GM19438 (cell line): ENCODE measurements around the gene STX18.
A peak's percentile ranks its signal among the peaks of the same experiment; 100 is the strongest.

Source experiments
- ATAC-seq: cut with Tn5 transposase; IDR thresholded peaks from one replicate; pipeline ENCODE4 v1.9.1; 2021; ENCODE audit warnings: low read depth; ENCODE audit not compliant: unreplicated experiment

The STX18 gene

GRCh38 chr4:4455210-4455865, 86.5 kb downstream of the STX18 start:
- peak; percentile 96 for ATAC-seq

GRCh38 chr4:4446434-4446833, 95.4 kb downstream of the STX18 start:
- ATAC-seq, result no peak

GRCh38 chr4:4443821-4444220, 98.0 kb downstream of the STX18 start:
- no peak for ATAC-seq

- no peak for ATAC-seq
Measured at GRCh38 chr4:4440333-4441061, 101.4 kb downstream of the STX18 start.

- ATAC-seq, result no peak
Measured at GRCh38 chr4:4439782-4440181, 102.1 kb downstream of the STX18 start.

DNA sequence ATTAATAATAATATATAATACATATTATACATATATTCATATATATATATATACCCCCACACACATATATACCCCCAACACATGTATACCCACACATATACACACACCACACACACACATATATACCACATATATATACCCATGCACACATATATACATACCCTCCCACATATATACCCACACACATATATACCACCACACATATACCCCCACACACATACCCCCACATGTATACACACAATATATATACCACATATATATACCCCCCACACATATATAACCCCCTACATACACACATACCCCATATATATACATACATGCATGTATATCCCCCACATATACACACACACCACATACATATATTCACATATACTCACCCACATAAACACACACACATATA, 103.0 kb downstream of the STX18 start:
- ATAC-seq, result no peak

- ATAC-seq, result peak; percentile 70
Measured at GRCh38 chr4:4437798-4438470, 103.9 kb downstream of the STX18 start.

GRCh38 chr4:4436244-4436823, 105.5 kb downstream of the STX18 start:
- no peak for ATAC-seq

DNA sequence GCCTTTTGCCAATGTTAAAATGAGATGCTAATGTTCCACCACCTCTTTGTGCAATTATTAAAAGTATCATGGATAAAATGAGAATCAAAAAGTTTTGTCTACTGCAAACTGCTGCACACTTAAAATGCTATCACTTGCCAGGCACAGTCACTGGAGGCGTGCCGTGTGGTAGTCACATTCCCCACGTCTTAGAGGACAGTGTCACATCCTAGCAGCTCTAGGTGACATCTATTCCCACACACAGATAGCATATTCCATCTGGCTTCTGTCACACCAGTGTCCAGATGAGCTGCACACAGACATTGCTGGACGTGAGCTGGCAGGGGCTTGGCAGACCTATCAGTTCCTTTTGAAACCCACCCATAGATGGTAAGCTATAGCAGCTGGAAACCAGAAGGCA, 107.9 kb downstream of the STX18 start:
- no peak for ATAC-seq

DNA sequence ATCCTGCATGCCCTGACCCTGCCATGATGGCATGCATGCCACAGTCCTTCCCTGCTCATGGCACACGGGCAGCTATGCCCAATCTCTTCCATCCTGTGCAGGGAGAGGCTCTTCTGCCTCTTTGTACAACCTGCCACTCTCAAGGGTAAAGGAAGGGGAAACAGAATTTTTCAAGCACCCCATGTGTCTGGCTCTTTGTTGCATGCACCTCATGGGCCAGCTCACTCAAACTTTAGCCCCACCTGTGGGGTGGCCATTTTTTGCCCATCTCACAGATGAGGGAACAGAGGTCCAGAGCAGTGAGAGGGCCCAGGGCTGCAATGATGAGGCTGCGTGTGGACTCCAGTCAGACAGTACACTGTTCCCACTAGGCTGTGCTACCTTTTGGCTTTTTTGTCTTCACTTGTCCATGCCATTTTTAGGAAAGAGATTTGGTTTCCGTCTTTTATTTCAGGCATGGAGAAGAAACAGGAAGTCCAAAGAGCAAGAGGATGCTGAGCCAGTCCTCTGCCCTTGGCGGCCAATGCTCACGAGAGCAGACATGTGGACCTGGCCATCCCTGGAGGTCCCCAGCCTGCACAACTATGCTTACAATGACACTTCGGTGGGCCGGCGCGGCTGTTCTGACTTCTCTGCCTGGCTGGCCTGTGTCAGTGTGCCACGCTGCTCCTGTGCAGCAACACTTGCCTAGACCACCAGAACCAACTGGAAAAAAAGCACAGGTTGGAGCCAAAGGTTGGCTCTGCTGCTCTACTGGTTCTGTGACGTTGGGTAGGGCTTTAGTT, 109.3 kb downstream of the STX18 start:
- no peak for ATAC-seq

- ATAC-seq, result peak; percentile 70
Measured at GRCh38 chr4:4430492-4431195, 111.2 kb downstream of the STX18 start.

GRCh38 chr4:4428966-4429875, 112.6 kb downstream of the STX18 start:
- ATAC-seq, result no peak

- ATAC-seq, result no peak
Measured at GRCh38 chr4:4427886-4428285, 114.0 kb downstream of the STX18 start.

DNA sequence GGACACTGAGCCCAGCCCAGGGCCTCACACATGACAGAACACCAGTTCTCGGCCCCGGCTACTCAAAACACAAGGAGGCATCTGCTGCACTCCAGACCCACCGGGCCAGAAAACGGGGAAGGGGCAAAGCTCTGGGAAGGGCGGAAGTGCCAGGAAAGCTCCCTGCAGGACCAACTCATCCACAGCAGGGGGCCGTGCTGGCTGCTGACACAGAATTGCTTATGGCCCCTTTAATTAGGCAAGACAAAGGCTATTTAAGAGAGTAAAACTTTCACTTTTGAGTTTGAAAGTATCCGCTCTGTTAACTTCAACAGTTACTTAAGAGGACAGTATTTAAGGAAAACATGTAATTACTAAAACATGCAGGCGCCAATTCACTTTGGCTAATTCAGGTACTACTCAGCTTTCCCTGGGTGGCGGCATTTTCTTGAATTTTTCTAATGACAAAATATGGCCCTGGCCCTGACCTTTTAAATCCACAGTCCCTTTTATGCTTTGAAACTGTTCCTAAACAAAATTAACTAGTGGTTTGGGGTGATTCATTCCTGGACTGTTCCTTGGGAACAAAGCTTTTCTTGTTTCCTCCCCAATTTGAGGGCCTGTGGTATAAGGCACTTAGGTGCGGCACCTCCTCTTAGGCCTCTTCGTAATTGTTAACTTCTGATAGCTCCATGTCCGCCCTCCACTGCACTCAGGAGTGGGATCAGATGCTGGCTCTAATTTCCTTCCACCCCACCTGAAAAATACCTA, 114.6 kb downstream of the STX18 start:
- ATAC-seq, result no peak

DNA sequence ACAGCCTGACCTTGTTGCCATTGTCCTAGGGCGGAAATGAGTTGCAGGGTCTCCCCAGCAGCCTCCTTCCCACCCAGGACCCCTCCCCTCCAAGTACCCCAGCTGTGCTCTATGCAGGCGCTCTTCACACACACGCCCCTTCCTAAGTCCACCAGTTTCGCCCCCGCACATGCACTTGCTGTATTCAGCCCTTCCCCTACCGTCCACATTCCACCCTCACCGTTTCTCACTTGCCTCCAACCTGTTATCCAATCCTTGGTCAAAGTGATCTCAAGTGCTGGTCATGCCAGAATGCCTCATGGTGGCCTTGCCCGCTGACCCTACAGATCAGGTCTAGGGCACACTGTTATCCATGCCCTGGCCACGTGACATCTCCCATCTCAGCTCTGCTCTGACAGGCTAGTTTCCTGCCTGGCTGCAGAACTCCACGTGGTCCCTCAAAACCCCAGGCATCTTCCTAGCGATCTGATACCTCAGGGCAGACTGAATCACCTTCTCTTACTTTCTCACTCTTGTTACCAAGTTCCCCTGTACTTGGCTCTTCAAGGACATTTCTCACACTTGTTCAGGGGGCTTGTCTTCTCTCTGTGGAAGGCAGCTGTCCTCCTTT, 115.2 kb downstream of the STX18 start:
- ATAC-seq, result no peak

GRCh38 chr4:4425696-4426095, 116.2 kb downstream of the STX18 start:
- no peak for ATAC-seq

- no peak for ATAC-seq
Measured at GRCh38 chr4:4425119-4425690, 116.6 kb downstream of the STX18 start.
